Mucosa of descending colon (tissue), 3 donors: ENCODE results near the gene NAP1L1. TPM values are rescaled to one million over a fixed set of nuclear protein-coding genes. Genes with fewer than 3 reads are reported as not detected.

Experiments
- ATAC-seq: fragments of 200-7000 bp; cut with Tn5 transposase; one replicate; pipeline ENCODE4 v1.9.1; 2020; ENCODE audit warnings: mild to moderate bottlenecking, moderate library complexity
- DNase-seq, 3 donors: peaks; one replicate each; pipeline ENCODE4 v3.0.0-alpha.2; 2020
- H3K36me3 ChIP-seq: fragments of 200-600 bp; one replicate; pipeline ENCODE4 v1.8.0; 2021; ENCODE audit warnings: low read depth, mild to moderate bottlenecking
- H3K4me1 ChIP-seq: fragments of 200-600 bp; one replicate; pipeline ENCODE4 v1.8.0; 2021; ENCODE audit warnings: low read depth, mild to moderate bottlenecking
- H3K4me3 ChIP-seq: fragments of 200-600 bp; one replicate; pipeline ENCODE4 v1.8.0; 2021; ENCODE audit warnings: mild to moderate bottlenecking
- H3K9me3 ChIP-seq: fragments of 200-600 bp; one replicate; pipeline ENCODE4 v1.8.0; 2021; ENCODE audit warnings: mild to moderate bottlenecking
- CTCF ChIP-seq: fragments of 200-600 bp; IDR thresholded peaks from one replicate; pipeline ENCODE4 v1.8.0; 2022; ENCODE audit warnings: antibody characterized with exemption, mild to moderate bottlenecking
- intact Hi-C, 2 donors: fragments of 100-400 bp; cut with DNase I in 1 of 2; cut with micrococcal nuclease in 1 of 2; formaldehyde crosslinking; loops; one replicate each; pipeline versions ENCODE4 v1.11.0 to v1.11.1; 2022; cut with DNase I, micrococcal nuclease
- total RNA-seq, 3 donors: library from RNA; stranded (reverse); fragmentation: NEBNext Ultra II Directional in 2 of 3; extraction: Animal tissue kit (Norgen Biotek cat#: 25700) in 2 of 3; gene quantifications; one replicate each; pipeline versions ENCODE4 v1.2.1 to v1.2.4, GENCODE V29; 2021 to 2023
- donor health status: DM: no; HTN: no; CAD: no; lungs with moderate emphysema.
- donor health status: DM: no; HTN: no; CAD: no.
- donor health status: DM: no; HTN: yes; CAD: no.

NAP1L1 gene
- total RNA-seq, 3 donors from 2014 or later = 81.4 to 310 (median 142) TPM

GRCh38 chr12:76083246-76083903 lies 1.1 kb downstream of the NAP1L1 start:
- Histone ChIP-seq H3K4me3 (peak overlapping the region; percentile 83), H3K36me3 (no peaks in the 10 kb centered on the region), H3K4me1 (peaks cover 9% of the 10 kb centered on the region), H3K9me3 (no peaks in the 10 kb centered on the region)
- DNase-seq = no peak
- no peak for TF ChIP-seq CTCF
- ATAC-seq = no peak
- intact Hi-C loops = no loop called here

GRCh38 chr12:76081909-76082308 lies 2.6 kb downstream of the NAP1L1 start:
- no peak overlapping the region for H3K4me3 ChIP-seq
- H3K4me1 ChIP-seq = peaks cover 9% of the 10 kb centered on the region
- H3K9me3 ChIP-seq = no peaks in the 10 kb centered on the region
- no peaks in the 10 kb centered on the region for H3K36me3 ChIP-seq
- ATAC-seq = no peak
- TF ChIP-seq CTCF = no peak
- intact Hi-C loops = no loop called here
- no peak for DNase-seq

GRCh38 chr12:76080729-76081415 lies 3.6 kb downstream of the NAP1L1 start:
- Histone ChIP-seq H3K4me1 (peaks cover 9% of the 10 kb centered on the region), H3K4me3 (no peak overlapping the region), H3K36me3 (no peaks in the 10 kb centered on the region), H3K9me3 (no peaks in the 10 kb centered on the region)
- TF ChIP-seq CTCF = no peak
- ATAC-seq = no peak
- DNase-seq = no peak
- intact Hi-C loops = no loop called here

GRCh38 chr12:76080017-76080728 lies 4.3 kb downstream of the NAP1L1 start:
- no peaks in the 10 kb centered on the region for H3K9me3 ChIP-seq
- DNase-seq (no peak), ATAC-seq (no peak)
- TF ChIP-seq CTCF = no peak
- H3K4me1 ChIP-seq = peaks cover 6% of the 10 kb centered on the region
- intact Hi-C loops = no loop called here
- no peak overlapping the region for H3K4me3 ChIP-seq
- no peaks in the 10 kb centered on the region for H3K36me3 ChIP-seq

GRCh38 chr12:76078748-76079147 lies 5.7 kb downstream of the NAP1L1 start:
- DNase-seq = no peak
- intact Hi-C loops = no loop called here
- H3K36me3 ChIP-seq = no peaks in the 10 kb centered on the region
- H3K4me1 ChIP-seq = peaks cover 6% of the 10 kb centered on the region
- ATAC-seq = no peak
- H3K4me3 ChIP-seq = no peak overlapping the region
- H3K9me3 ChIP-seq = no peaks in the 10 kb centered on the region
- TF ChIP-seq CTCF = no peak
